NCI-H1092 treated with DMSO at 0.1 percent for 48 hours (cell line): ENCODE data around the gene IGSF21.

Experiments
- DNase-seq: peaks from one replicate; lab custom pipeline; 2025; lab: John Stamatoyannopoulos, UW

Gene IGSF21

GRCh38 chr1:18329469-18330253, 222.1 kb downstream of the IGSF21 start:
- DNase-seq = no peak

- no peak for DNase-seq
These were observed 225.0 kb downstream of the IGSF21 start for GRCh38 chr1:18332576-18332975.

GRCh38 chr1:18333220-18333619, 225.6 kb downstream of the IGSF21 start:
- DNase-seq = no peak

GRCh38 chr1:18336801-18337200, 229.2 kb downstream of the IGSF21 start:
- no peak for DNase-seq

DNA sequence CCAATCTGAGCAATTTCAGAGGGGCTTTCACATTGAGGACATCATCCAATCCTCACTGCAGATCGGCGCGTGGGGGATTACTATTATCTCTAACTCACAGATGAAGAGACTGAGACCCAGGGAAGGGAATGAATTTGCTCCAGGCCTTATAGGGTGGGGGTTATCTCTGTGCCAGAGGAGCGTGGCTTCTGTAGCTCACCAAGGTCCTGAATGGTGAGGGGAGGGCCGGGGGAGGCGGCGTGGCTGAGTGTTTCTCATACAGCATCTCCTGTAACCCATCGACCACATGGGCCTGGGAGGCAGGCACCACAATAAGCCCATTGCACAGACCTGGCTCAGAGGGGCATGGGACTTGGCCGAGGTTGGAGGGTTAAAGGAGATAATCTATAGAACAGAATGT, 230.2 kb downstream of the IGSF21 start:
- no peak for DNase-seq

DNA sequence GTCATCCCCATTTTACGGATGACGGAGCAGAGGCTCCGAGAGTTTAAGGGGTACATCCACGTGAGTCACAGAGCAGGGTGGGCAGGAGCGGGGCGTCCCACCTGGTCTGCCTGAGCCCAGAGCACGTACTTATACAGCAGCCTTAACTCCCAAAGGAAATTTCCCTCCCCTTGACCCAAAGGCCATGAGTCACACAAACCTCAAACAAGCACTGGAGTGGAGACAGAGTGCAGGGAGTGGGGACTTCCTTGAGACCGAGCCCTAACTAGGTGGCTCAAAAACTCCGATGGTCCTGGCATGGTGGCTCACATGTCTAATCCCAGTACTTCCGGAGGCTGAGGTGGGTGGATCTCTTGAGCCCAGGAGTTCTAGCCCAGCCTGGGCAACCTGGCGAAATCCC, 231.6 kb downstream of the IGSF21 start:
- no peak for DNase-seq

GRCh38 chr1:18340158-18340764, 232.7 kb downstream of the IGSF21 start:
- DNase-seq = no peak

GRCh38 chr1:18340787-18341186, 233.2 kb downstream of the IGSF21 start:
- DNase-seq = no peak

GRCh38 chr1:18341291-18342069, 233.9 kb downstream of the IGSF21 start:
- DNase-seq = no peak

DNA sequence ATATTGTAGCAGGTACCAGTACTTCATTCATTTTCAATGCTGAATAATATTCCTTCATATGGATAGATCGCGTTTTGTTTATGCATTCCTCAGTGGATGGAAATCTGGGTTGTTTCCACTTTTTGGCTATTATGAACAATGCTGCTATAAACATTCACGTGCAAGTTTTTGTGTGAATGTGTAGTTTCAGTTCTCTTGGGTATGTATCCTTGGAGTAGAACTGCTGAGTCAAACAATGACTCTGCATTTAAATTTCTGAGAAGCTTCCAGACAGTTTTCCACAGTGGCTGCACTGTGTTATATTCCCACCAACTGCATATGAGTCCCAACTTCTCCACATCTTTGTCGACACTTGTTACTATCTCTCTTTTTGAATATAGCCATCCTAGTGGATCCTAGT, 235.1 kb downstream of the IGSF21 start:
- DNase-seq = no peak

- DNase-seq = no peak
These were observed 236.0 kb downstream of the IGSF21 start for GRCh38 chr1:18343581-18343980.

DNA sequence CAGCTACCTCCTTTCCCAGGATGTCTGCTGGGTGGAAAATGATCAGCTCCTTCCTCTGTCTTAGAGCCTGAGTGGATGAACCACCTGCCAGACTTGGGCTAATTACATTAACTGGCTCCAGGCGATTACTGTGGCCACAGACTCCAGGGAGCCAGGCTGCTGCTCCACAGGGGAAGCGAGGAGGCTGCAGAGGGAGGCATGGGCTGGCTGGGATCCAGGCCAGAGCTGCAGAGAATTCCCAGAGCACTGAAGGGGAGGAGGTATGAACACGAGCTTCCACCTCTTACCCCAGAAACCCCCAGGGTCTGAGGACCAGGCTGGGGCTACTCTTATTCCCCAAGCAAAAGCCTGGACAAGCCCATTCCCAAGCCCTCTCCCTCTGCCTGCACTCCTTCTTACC, 237.2 kb downstream of the IGSF21 start:
- DNase-seq = peak; percentile 42

DNA sequence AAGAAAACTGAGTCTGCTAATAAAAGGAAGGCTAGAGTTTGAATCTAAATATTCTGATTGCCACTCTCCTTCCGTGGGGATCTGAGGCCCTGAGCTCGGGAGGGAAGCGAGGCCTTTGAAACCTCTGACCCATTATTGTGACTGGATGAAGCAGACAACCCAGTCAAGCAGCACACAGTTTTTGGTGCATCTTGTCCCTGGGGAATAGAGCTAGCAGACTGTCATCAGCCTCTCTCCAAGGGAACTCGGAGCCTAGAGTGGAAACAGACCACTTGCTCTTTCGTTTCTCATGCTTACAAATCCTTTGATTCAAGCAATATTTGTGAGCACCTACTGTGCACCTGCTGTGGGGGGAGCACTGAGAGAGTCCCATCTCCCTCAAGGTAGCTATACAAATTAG, 240.0 kb downstream of the IGSF21 start:
- no peak for DNase-seq

GRCh38 chr1:18348354-18348753, 240.8 kb downstream of the IGSF21 start:
- no peak for DNase-seq

DNA sequence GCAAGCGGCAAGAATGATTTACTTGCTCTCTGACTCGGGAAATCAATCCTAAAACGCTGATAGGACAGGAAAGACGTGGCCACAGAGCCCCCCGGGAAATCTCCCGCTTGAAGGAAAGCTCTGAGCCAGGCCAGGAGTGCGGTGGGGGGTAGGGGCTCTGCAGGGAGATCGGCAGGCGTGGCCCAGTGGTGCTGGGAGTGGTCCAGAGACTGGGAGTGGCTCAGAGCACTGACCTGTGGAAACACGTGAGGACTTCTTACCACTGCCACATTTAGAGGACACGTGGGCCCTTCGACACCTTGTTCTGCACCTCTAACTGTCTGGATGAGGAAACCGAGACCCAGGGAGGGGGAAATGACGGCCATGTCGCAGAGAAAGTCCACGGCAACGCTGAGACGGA, 243.1 kb downstream of the IGSF21 start:
- DNase-seq = no peak

- no peak for DNase-seq
These were observed 244.1 kb downstream of the IGSF21 start for GRCh38 chr1:18351735-18352134.

GRCh38 chr1:18352636-18353265, 245.2 kb downstream of the IGSF21 start:
- DNase-seq = no peak

GRCh38 chr1:18353528-18353927, 245.9 kb downstream of the IGSF21 start:
- no peak for DNase-seq

GRCh38 chr1:18353992-18354391, 246.4 kb downstream of the IGSF21 start:
- no peak for DNase-seq

- DNase-seq = peak; percentile 34
These were observed 247.0 kb downstream of the IGSF21 start for GRCh38 chr1:18354612-18355011.

- DNase-seq = no peak
These were observed 250.1 kb downstream of the IGSF21 start for GRCh38 chr1:18357622-18358230.

- no peak for DNase-seq
These were observed 251.0 kb downstream of the IGSF21 start for GRCh38 chr1:18358600-18358999.
